GM12892 (cell line): ENCODE measurements around the gene ZNF576.

Experiments
- DNase-seq: peaks from one replicate; pipeline ENCODE4 v3.0.0; 2011; ENCODE audit not compliant: insufficient read length
- FAIRE-seq: peaks from 2 replicates; lab custom pipeline; 2011; peaks lifted over from hg19 to GRCh38; lab: Jason Lieb, UNC
- POLR2A ChIP-seq: IDR thresholded peaks from 2 replicates; pipeline ENCODE4 v1.6.1; 2011; ENCODE audit warnings: low read depth, low read length, control low read depth
- POLR2AphosphoS5 ChIP-seq: IDR thresholded peaks from 2 replicates; pipeline ENCODE4 v1.6.1; 2011; ENCODE audit warnings: low read depth, low read length, control low read depth
- TAF1 ChIP-seq: IDR thresholded peaks from 2 replicates; pipeline ENCODE4 v1.6.1; 2011; ENCODE audit warnings: low read depth, mild to moderate bottlenecking, control low read depth, low read length, borderline replicate concordance

The ZNF576 gene

DNA sequence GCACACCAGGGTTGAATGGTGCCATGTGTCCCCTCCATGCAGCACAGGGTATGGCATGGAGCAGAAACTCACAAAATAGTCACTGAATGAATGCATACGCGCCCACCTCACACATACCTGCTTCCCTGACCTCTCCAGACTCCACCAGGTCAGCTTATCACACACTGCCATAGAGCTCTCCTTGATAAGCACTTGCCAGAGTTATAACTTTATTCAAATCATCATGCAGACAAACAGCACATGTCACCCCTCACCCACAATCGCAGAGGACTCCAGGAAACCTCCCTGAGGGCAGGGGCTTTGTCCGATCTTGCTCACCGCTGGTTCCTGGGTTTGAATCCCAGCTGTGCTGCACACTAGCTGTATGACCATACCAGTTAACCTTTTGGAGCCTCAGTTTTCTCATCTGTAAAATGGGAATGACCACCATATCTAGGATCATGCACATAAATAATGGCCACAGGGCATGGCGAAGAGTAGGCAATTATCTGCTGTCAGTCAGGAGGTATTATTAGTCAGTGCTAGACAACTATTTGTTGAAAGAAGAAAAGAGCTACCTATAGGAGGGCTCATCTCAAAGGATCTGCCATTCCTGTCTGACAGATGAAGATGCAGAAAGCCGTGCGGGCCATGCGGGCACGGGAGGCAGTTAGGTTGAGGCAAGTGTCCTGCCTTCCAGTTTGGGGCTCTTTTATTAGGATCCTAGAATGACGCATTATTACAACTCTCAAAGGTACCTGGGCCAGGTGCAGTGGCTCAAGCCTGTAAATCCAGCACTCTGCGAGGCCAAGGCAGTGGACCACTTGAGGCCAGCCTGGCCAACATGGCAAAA is 35.0 kb upstream of the ZNF576 start:
- DNase-seq (no peak), FAIRE-seq (no peak)
- TF ChIP-seq POLR2AphosphoS5, result no peak
- TF ChIP-seq TAF1, result no peak
- no peak for TF ChIP-seq POLR2A

DNA sequence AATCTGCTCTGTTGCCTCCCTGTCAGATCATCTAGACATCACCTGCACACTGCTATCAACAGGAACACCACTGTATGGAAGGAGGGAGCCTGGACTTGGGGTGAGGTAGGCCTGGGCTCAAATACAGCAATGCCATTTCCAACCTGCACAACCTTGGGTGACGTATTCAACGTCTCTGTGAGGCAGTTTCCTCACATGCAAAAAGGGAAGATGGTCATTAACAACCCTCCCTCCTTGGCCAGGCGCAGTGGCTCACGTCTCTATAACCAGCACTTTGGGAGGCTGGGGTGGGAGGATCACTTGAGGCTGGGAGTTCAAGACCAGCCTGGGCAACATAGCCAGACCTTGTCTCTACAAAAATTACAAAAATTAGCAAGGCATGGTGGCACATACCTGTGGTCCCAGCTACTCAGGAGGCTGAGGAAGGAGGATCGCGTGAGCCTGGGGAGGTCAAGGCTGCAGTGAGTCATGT is 34.1 kb upstream of the ZNF576 start:
- TF ChIP-seq TAF1 (no peak), POLR2A (no peak), POLR2AphosphoS5 (no peak)
- FAIRE-seq (no peak), DNase-seq (no peak)

- FAIRE-seq (peak; percentile 88), DNase-seq (no peak)
- TF ChIP-seq TAF1 (no peak), POLR2A (no peak), POLR2AphosphoS5 (no peak; the same call in 1 of the 2 replicates)
Measured at GRCh38 chr19:43562698-43563241, 33.6 kb upstream of the ZNF576 start.

- TF ChIP-seq TAF1 (no peak), POLR2AphosphoS5 (no peak), POLR2A (no peak)
- no peak for DNase-seq
- no peak for FAIRE-seq
Measured at GRCh38 chr19:43563816-43564457, 32.5 kb upstream of the ZNF576 start.

- DNase-seq, result no peak
- TF ChIP-seq TAF1, result no peak
- no peak for TF ChIP-seq POLR2A
- no peak for TF ChIP-seq POLR2AphosphoS5
- FAIRE-seq, result no peak
Measured at GRCh38 chr19:43564800-43565199, 31.6 kb upstream of the ZNF576 start.

- FAIRE-seq (no peak), DNase-seq (no peak)
- TF ChIP-seq TAF1 (no peak), POLR2A (no peak), POLR2AphosphoS5 (no peak)
Measured at GRCh38 chr19:43569657-43570056, 26.7 kb upstream of the ZNF576 start.

DNA sequence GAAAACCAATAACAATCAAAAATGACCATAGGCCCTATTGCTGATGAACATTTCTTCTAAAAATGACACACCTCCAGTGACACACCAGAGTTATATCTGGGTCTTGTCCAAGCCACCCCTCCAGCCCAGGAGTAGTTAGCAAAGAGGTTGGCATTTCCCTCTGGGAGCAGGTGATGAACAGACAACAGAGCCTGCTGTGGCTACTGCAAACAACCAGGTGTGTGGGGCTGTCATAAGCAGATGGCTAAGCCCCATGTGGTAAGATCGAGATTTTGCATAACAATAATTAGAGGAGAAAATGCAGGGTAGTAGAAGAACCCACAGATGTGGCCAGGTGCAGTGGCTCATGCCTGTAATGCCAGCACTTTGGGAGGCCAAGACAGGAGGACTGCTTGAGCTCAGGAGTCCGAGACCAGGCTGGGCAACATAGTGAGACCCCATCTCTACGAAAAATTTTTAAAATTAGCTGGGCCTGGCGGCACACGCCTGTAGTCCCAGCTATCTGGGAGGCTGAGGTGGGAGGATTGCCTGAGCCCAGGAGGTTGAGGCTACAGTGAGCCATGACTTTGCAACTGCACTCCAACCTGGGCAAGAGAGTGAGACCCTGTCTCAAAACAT is 26.1 kb upstream of the ZNF576 start:
- no peak for DNase-seq
- TF ChIP-seq POLR2A, result no peak
- TF ChIP-seq TAF1, result no peak
- TF ChIP-seq POLR2AphosphoS5, result no peak

DNA sequence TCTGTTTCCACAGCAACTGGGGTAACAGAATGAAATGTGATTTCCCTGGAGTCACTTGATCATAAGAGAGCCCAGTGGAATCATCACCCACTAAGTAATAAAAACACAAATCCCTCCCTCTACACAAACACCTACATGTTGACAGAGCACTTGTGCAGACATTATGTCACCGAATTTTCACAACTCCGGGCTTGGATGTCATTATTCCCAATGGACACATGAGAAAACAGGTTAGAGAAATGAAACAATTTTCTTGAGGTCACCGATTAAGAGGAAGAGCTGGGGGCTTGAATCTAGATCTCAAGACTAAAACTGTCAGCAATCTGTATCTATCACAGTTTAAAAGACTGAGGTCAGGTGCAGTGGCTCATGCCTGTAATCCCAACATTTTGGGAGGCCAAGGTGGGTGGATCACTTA is 24.2 kb upstream of the ZNF576 start:
- TF ChIP-seq POLR2AphosphoS5 (no peak), TAF1 (no peak), POLR2A (no peak)
- no peak for FAIRE-seq
- no peak for DNase-seq

More for the DNA sequence above, 26.1 kb upstream of the ZNF576 start:
- no peak for FAIRE-seq

DNA sequence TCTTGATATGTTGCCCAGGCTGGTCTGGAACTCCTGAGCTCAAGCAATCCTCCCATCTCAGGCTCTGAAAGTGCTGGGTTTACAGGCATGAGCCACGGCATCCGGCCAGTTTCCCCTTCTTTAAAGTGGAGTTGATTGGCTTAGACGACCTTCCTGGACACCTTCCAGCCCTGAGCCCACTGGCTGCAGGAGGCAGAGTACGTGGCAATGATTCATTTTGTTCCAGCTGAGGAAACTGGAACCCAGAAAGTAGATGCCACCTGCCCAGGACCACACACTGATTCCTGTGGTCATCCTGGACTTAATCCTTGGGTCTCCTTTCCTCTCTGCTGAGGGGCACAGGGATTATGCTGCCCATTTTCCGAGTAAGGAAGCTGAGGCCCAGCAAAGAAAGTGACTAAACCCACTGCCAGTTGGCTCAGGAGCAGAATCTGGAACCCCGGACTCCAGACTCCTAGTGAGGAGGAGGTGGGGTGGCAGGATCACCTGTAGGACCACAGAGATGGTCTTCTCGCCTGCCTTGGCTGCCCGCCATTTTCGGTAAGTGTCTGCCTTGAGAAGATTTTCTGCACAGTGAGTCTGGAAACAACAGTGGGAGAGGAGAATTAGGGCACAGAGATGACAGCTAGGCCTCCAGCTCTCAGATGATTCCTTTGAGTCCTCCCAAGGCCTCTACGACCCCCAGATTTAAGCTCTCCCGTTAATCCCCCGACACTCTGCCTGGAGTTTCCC is 21.8 kb upstream of the ZNF576 start:
- TF ChIP-seq POLR2AphosphoS5, result no peak
- TF ChIP-seq POLR2A, result no peak
- no peak for TF ChIP-seq TAF1
- no peak for DNase-seq
- FAIRE-seq, result no peak

- TF ChIP-seq POLR2AphosphoS5 (peak; percentile 61; the same call in 1 of the 2 replicates), POLR2A (peak; percentile 67; the same call in 1 of the 2 replicates), TAF1 (0 out of 2 replicates have a peak, but pooled peaks have one; percentile 18)
- peak; percentile 94 for DNase-seq
- FAIRE-seq, result peak; percentile 100
Measured at GRCh38 chr19:43575156-43575950, 21.0 kb upstream of the ZNF576 start, which contains the start of the genes PINLYP and XRCC1. TSS of gene PINLYP (plus strand) at chr19:43575801. CDS start at chr19:43577192, 1,391 bp downstream. TSS of gene XRCC1 (minus strand) at chr19:43575527. CDS start at chr19:43575458, 69 bp downstream.
